IPS-18a (cell line): ENCODE measurements around the gene ANKLE2.
"Not testable (repeated sequence)": the region's sequence is repeated elsewhere in the genome, so short reads cannot be mapped to it uniquely, and the experiment has no call there.

Experiments used
- H3K27ac ChIP-seq: one replicate; pipeline ENCODE4 v1.5.1; 2013; ENCODE audit warnings: low read length
- H3K27me3 ChIP-seq: one replicate; pipeline ENCODE4 v1.6.1; 2013; ENCODE audit warnings: mild to moderate bottlenecking, low read length; ENCODE audit not compliant: control insufficient read depth, insufficient read depth
- H3K36me3 ChIP-seq: one replicate; pipeline ENCODE4 v1.6.1; 2013; ENCODE audit warnings: low read depth, low read length; ENCODE audit not compliant: control insufficient read depth
- H3K4me1 ChIP-seq: one replicate; pipeline ENCODE4 v1.6.1; 2013; ENCODE audit warnings: low read depth, low read length; ENCODE audit not compliant: control insufficient read depth
- H3K4me3 ChIP-seq: one replicate; pipeline ENCODE4 v1.5.1; 2013; ENCODE audit warnings: low read length
- H3K9ac ChIP-seq: one replicate; pipeline ENCODE4 v1.6.1; 2013; ENCODE audit warnings: mild to moderate bottlenecking, low read length, moderate library complexity
- H3K9me3 ChIP-seq: one replicate; pipeline ENCODE4 v1.6.1; 2013; ENCODE audit warnings: low read depth, low read length; ENCODE audit not compliant: control insufficient read depth

Gene ANKLE2

DNA sequence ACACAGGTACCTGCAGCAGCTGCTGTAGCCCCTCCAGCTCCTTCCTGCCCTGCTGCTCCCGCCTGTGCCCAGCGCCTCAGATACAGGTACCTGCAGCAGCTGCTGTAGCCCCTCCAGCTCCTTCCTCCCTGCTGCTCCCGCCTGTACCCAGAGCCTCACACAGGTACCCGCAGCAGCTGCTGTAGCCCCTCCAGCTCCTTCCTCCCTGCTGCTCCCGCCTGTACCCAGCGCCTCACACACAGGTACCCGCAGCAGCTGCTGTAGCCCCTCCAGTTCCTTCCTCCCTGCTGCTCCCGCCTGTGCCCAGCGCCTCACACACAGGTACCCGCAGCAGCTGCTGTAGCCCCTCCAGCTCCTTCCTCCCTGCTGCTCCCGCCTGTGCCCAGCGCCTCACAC, 14.6 kb upstream of the ANKLE2 start:
- H3K27me3 ChIP-seq, H3K27ac ChIP-seq, H3K9ac ChIP-seq, H3K4me3 ChIP-seq, H3K9me3 ChIP-seq, H3K4me1 ChIP-seq: not testable (repeated sequence)
- H3K36me3 ChIP-seq = peaks cover 58% of the 10 kb centered on the region

DNA sequence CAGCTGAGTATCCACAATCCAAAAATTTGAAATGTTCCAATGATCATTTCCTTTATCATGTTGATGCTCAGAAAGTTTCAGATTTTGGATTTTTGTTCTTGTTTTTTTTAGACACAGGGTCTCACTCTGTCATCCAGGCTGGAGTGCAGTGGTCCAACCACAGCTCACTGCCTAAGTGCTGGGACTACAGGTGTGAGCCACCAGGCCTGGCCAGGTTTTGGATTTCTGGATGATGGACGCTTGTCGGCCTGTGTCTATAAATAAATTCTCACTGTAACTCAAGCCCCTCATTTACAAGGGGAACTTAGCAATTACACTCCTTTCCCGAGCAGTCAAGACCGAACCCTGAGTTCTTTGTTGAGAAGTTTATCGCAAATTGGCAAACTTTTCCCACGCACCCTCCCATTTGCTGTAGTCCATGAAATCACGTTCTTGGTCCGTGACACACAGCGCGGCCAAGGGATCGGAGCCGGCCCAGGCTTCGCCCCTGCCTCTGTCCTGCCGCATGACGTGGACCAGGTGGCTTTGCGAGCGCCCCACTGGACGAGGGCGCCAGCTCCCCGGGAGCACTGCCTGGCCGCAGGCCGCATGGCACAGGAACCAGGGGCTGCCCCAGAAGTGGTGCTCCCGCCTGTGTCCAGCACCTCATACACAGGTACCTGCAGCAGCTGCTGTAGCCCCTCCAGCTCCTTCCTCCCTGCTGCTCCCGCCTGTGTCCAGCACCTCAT, 14.0 kb upstream of the ANKLE2 start:
- Histone ChIP-seq H3K4me3 (no peak overlapping the region), H3K36me3 (peaks cover 55% of the 10 kb centered on the region), H3K9me3 (no peaks in the 10 kb centered on the region), H3K4me1 (no peaks in the 10 kb centered on the region), H3K9ac (no peak overlapping the region), H3K27me3 (no peaks in the 10 kb centered on the region), H3K27ac (no peak overlapping the region)

DNA sequence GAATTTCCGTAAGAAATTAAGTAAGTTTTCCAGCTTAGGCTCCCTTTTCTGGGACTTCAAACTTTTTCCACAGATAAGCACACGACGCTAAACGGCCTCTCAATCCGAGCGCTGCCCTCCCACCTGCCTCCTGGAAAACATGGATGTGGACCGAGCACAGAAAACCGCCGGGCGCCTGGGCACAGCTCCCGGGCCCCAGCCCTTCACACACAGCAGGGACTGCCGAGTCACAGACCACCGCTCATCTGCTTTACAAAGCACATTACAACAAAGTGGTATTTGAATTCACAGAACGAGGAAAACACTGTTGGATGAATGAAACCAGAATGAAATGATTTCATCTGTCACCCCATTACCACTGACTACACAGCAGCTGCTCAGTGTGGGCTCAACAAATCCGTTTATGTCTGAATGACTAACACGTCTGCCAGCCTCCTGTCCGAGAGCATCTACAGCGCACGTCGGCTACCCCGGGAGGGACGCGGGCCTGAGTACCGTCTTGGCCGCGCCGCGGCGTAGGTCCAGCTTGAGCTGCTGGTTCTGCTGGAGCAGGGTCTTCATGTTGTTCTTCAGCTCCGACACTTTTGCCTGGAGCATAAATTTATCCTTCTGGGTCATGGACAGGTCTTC, 13.1 kb upstream of the ANKLE2 start:
- no peak overlapping the region for H3K4me3 ChIP-seq
- no peak overlapping the region for H3K9ac ChIP-seq

DNA sequence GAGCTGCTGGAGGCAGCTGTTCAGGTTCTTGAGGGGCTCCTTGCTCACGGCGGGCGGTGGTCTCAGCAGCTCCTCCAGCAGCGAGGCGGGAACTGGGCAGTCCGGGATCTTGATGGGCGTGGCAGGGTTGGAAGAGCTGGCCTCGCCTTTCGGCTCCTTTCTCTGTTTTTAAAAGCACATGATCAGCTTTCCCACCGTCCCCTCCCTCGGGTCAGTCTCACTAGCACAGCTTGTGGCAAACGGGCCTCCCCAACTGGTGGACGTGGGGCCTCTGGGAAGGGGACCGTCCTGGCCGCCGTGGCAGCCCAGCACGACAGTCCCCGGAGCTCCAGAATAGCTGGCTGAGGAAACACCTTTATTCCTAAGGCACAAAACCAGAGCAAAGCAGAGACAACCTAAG, 12.5 kb upstream of the ANKLE2 start:
- H3K36me3 ChIP-seq = peaks cover 43% of the 10 kb centered on the region
- no peak overlapping the region for H3K4me3 ChIP-seq
- no peak overlapping the region for H3K27ac ChIP-seq
- H3K4me1 ChIP-seq = no peaks in the 10 kb centered on the region
- H3K27me3 ChIP-seq = no peaks in the 10 kb centered on the region
- no peak overlapping the region for H3K9ac ChIP-seq
- no peaks in the 10 kb centered on the region for H3K9me3 ChIP-seq

More for the DNA sequence above, 13.1 kb upstream of the ANKLE2 start:
- H3K36me3 ChIP-seq = peaks cover 46% of the 10 kb centered on the region
- no peaks in the 10 kb centered on the region for H3K27me3 ChIP-seq
- no peaks in the 10 kb centered on the region for H3K9me3 ChIP-seq
- H3K4me1 ChIP-seq = no peaks in the 10 kb centered on the region
- H3K27ac ChIP-seq = no peak overlapping the region

DNA sequence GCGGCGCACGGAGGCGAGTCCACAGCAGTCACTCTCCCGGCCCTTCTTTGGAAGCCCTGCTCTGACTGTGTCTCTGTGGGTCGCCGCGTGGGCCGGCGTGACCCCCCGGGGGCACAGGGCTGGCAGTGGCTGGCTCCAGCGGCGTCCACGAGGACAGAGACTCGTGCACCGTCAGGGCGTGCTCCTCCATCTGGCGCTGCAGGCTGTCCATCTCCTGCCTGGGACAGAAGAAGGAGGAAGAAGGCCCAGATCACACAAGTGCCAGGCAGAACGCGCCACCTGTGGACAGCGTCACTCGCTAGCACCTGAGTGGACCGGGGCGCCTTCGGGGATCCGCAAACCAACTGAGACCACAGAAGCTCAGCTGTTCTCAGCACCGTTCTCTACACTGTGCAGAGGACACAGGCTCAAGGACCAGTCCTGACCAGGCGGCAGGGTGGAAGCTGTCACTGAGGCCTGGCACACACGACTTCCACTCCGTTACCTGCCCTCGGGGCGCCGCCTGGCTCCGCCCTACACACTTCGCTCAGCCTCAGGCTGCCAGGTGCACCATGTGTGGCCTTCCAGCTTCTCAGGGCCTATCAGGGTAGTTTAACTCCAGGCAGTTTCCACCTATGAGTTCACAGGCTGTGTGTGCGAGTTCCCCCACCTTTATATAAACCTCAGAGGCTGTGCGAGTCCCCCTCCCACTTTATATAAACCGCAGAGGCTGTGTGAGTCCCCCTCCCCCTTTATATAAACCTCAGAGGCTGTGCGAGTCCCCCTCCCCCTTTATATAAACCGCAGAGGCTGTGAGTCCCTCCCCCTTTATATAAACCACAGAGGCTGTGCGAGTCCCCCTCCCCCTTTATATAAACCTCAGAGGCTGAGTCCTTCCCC, 11.7 kb upstream of the ANKLE2 start:
- Histone ChIP-seq H3K9ac (no peak overlapping the region), H3K27me3 (no peaks in the 10 kb centered on the region), H3K36me3 (peaks cover 43% of the 10 kb centered on the region), H3K4me3 (no peak overlapping the region), H3K27ac (no peak overlapping the region), H3K9me3 (no peaks in the 10 kb centered on the region), H3K4me1 (no peaks in the 10 kb centered on the region)

DNA sequence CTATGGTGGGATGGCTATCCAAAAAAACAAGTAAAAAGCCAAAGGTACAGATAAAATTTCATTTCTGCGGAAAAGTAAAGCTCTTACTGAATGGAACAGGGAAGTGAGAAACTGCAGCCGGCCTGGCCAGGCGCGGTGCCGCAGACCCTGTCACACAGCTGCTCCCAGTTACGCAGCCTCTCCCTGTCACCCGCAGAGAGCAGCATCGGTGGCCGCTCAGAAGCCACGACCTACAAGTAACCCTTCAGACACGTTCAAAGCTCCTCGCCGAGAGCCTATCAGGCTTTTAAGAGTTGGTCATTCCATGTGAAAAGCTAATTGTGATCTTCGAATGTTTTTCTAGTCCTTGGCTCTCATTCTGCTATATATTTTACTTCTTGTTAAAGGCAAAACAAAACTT, 11.0 kb upstream of the ANKLE2 start:
- no peak overlapping the region for H3K27ac ChIP-seq
- no peaks in the 10 kb centered on the region for H3K4me1 ChIP-seq
- H3K9ac ChIP-seq = no peak overlapping the region
- no peaks in the 10 kb centered on the region for H3K9me3 ChIP-seq
- H3K27me3 ChIP-seq = no peaks in the 10 kb centered on the region
- H3K36me3 ChIP-seq = peaks cover 38% of the 10 kb centered on the region
- no peak overlapping the region for H3K4me3 ChIP-seq

DNA sequence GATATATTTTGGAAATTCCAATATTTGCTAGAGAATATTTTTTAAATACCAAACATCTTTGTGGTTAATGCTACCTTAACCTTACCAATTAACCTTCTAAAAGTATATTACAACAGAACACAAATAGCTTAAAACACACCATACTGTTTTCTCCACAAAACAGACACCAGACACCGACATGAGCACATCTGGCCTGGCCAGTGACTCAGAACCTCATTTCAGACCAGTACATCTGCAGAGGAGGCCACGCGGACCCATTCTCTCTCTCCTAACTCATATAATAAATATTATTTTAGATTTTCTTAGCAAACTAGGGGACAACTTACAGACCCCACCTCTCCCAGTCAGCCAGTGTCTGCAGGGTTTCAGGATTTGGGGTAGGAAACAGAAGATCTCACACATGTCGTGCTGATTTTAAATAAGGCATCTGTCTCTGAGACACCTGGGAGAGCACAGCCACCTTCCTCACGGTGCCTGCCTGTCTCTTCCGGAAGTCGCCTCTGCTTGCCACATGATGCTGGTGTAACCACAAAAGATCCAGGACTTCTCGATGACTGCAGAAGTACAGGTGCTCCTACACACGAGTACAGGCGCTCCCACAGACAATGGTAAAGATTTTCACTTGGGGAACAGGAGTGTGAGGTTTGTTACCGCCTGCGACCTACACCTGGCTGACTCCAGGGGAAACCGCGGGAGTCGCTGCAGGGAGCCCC, 9.7 kb upstream of the ANKLE2 start:
- Histone ChIP-seq H3K4me1 (no peaks in the 10 kb centered on the region), H3K36me3 (peaks cover 28% of the 10 kb centered on the region), H3K27me3 (no peaks in the 10 kb centered on the region), H3K9ac (no peak overlapping the region), H3K27ac (no peak overlapping the region), H3K4me3 (no peak overlapping the region), H3K9me3 (no peaks in the 10 kb centered on the region)

DNA sequence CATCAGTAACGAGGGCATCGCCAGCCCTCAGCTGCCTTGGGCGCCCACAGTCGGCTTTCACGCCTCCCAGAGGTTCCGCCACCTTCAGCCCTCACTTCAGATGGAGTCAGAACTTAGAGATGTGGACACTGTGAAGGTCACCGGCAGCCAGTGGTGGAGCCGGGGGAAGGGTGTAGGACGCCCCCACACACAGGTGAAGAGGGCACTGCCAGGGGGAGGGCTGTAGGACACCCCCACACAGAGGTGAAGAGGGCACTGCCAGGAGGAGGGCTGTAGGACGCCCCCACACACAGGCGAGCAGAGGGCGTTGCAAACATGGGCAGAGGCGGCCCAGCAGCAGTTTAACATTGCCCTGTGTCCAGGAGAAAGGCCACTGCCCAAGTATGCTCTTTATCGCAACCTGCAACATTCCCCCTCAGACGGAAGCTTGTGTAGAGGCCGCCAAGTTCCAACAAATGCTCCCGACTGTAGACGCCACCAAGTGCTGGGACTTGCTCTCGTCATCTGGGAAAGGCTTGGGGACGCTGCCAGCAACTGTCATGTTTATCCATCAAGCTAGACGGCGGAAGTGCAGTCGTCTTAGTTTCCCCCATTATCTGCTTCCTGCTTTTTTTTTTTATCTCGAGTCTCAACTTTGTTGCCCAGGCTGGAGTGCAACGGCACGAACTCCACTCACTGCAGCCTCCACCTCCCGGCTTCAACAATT, 4.9 kb upstream of the ANKLE2 start:
- H3K27me3 ChIP-seq = no peaks in the 10 kb centered on the region
- H3K36me3 ChIP-seq = no peaks in the 10 kb centered on the region
- no peak overlapping the region for H3K9ac ChIP-seq
- H3K27ac ChIP-seq = no peak overlapping the region
- H3K9me3 ChIP-seq = no peaks in the 10 kb centered on the region
- H3K4me1 ChIP-seq = no peaks in the 10 kb centered on the region
- no peak overlapping the region for H3K4me3 ChIP-seq

DNA sequence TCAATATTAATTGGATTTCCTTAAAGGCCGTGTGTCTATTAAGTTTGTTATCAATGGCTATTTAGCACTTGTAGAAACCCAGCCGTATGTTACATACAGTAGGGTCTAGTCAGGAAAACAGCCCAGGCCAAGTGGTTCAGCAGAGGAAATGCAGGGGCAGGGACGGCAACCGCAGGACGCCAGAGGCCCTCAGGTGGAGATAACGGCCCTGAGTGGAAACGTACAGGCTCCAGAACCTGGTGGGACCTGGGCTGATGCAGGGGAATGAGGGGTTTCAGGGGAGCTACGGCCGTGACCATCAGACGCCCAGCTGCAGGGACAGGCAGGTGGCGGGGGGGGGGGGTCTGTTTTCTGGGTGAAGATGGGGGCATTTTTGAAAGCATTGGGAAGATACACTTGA, 3.7 kb upstream of the ANKLE2 start:
- Histone ChIP-seq H3K4me1 (peaks cover 3% of the 10 kb centered on the region), H3K27me3 (no peaks in the 10 kb centered on the region), H3K27ac (no peak overlapping the region), H3K4me3 (no peak overlapping the region), H3K9ac (no peak overlapping the region), H3K36me3 (no peaks in the 10 kb centered on the region), H3K9me3 (no peaks in the 10 kb centered on the region)

DNA sequence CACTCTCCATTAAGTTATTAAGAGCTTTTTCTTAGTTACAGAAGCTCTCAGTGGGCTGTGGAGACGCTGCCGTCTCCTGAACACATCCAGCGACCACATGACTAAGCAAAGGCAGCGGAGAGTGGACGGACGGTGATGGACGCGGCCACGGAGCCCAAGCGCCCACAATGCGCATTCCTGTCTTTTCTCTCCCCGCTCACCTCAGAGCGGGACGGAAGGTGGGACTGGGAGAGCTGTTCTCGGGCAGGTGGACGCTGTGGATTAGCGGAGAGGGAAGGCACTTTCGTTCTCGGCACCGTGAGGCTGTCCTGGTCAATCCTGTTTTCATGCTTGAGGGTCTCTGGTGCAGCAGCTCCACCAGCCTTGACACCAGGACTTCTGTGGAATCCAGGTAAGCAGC, 2.6 kb upstream of the ANKLE2 start:
- H3K9ac ChIP-seq = no peak overlapping the region
- no peaks in the 10 kb centered on the region for H3K9me3 ChIP-seq
- peaks cover 5% of the 10 kb centered on the region for H3K4me1 ChIP-seq
- no peaks in the 10 kb centered on the region for H3K27me3 ChIP-seq
- H3K36me3 ChIP-seq = no peaks in the 10 kb centered on the region
- no peak overlapping the region for H3K4me3 ChIP-seq
- no peak overlapping the region for H3K27ac ChIP-seq
